ENCODE results near the gene TIFAB. TPM values are rescaled to one million over a fixed set of nuclear protein-coding genes. Genes with fewer than 3 reads are reported as not detected.

TIFAB gene
- total RNA-seq, 6 donors from 2014 or later: 0.23 to 0.24 TPM; not detected in 4

GRCh38 chr5:135447298-135447929 lies 4.7 kb downstream of the TIFAB start, which contains the start of gene DCANP1:
DCANP1 (minus strand) TSS chr5:135447348; CDS start chr5:135447108, 240 bp downstream.
- Histone ChIP-seq H3K4me1 (peaks cover 0 to 15% (median 9%) of the 10 kb centered on the region in 4 donors), H3K9me3 (no peaks in the 10 kb centered on the region), H3K4me3 (no peak within 1 kb of the TSS), H3K27ac (no peak within 1 kb of the TSS), H3K36me3 (no peaks in the 10 kb centered on the region), H3K27me3 (no peaks in the 10 kb centered on the region)
- DNase-seq: peak in 1 of 2 donors; percentile 71
- 75% methylated on average over 5 of the region's 5 CpGs for WGBS, 2 donors
- peak; percentile 18 to 72 for ATAC-seq (ENCODE audit: low FRiP score in 2 of 2)
- TF ChIP-seq EP300 (IDR thresholded peaks at IDR 0.05) (peak in 1 of 4 donors; percentile 75), POLR2A (IDR thresholded peaks at IDR 0.05) (no peak), POLR2AphosphoS5 (IDR thresholded peaks at IDR 0.05) (peak in 1 of 2 donors; percentile 58), CTCF (IDR thresholded peaks at IDR 0.05) (peak in 1 of 6 experiments; percentile 6)

GRCh38 chr5:135446615-135447014 lies 5.5 kb downstream of the TIFAB start:
- Histone ChIP-seq H3K9me3 (no peaks in the 10 kb centered on the region), H3K4me3 (no peak overlapping the region), H3K36me3 (no peaks in the 10 kb centered on the region), H3K27me3 (no peaks in the 10 kb centered on the region), H3K27ac (no peak overlapping the region), H3K4me1 (peaks cover 0 to 15% (median 10%) of the 10 kb centered on the region in 4 donors)
- 88 to 90% methylated on average over 6 to 7 of the region's 7 CpGs for WGBS, 2 donors
- DNase-seq (no peak), ATAC-seq (ENCODE audit: low FRiP score in 2 of 2) (no peak)
- TF ChIP-seq EP300 (IDR thresholded peaks at IDR 0.05) (no peak), POLR2AphosphoS5 (IDR thresholded peaks at IDR 0.05) (no peak), POLR2A (IDR thresholded peaks at IDR 0.05) (no peak), CTCF (IDR thresholded peaks at IDR 0.05) (no peak)

- peaks cover 0 to 15% (median 11%) of the 10 kb centered on the region in 4 donors for H3K4me1 ChIP-seq
- no peak overlapping the region for H3K4me3 ChIP-seq
- DNase-seq (no peak), ATAC-seq (ENCODE audit: low FRiP score in 2 of 2) (no peak)
- no peaks in the 10 kb centered on the region for H3K27me3 ChIP-seq
- H3K36me3 ChIP-seq: no peaks in the 10 kb centered on the region
- no peak overlapping the region for H3K27ac ChIP-seq
- TF ChIP-seq POLR2AphosphoS5 (IDR thresholded peaks at IDR 0.05) (no peak), POLR2A (IDR thresholded peaks at IDR 0.05) (no peak), CTCF (IDR thresholded peaks at IDR 0.05) (no peak), EP300 (IDR thresholded peaks at IDR 0.05) (no peak)
- 85 to 91% methylated on average over 2 to 9 of the region's 9 CpGs for WGBS, 2 donors
- no peaks in the 10 kb centered on the region for H3K9me3 ChIP-seq
Observed at GRCh38 chr5:135446206-135446605, 5.9 kb downstream of the TIFAB start.

- peak in 1 of 2 donors; percentile 64 for DNase-seq
- Histone ChIP-seq H3K36me3 (no peaks in the 10 kb centered on the region), H3K9me3 (no peaks in the 10 kb centered on the region), H3K4me1 (peaks cover 0 to 15% (median 11%) of the 10 kb centered on the region in 4 donors), H3K27me3 (no peaks in the 10 kb centered on the region), H3K27ac (no peak overlapping the region), H3K4me3 (no peak overlapping the region)
- ATAC-seq (ENCODE audit: low FRiP score in 2 of 2): no peak
- WGBS, 2 donors: 75 to 82% methylated on average over 8 to 14 of the region's 14 CpGs
- TF ChIP-seq POLR2A (IDR thresholded peaks at IDR 0.05) (no peak), POLR2AphosphoS5 (IDR thresholded peaks at IDR 0.05) (no peak), EP300 (IDR thresholded peaks at IDR 0.05) (no peak), CTCF (IDR thresholded peaks at IDR 0.05) (no peak)
Observed at GRCh38 chr5:135445306-135445985, 6.7 kb downstream of the TIFAB start.
